HEK293 (cell line): Measurements from ENCODE around the gene ZHX3.

Experiments used
- CTCF ChIA-PET: fragments of 350-600 bp; formaldehyde crosslinking; extraction: SDS; loops from one replicate; lab custom pipeline; 2021; ENCODE audit warnings: antibody characterized with exemption; lab: Yijun Ruan, JAX
- POLR2A ChIA-PET: fragments of 300-600 bp; formaldehyde crosslinking; extraction: SDS; loops from one replicate; lab custom pipeline; 2020; ENCODE audit warnings: antibody characterized with exemption, inconsistent platforms; lab: Yijun Ruan, JAX
- H3K27ac ChIP-seq: fragments of 200-500 bp; sonication (Bioruptor generic); 2 replicates; pipeline ENCODE4 v1.5.1; 2014; ENCODE audit warnings: low read depth, low read length, control low read depth, inconsistent platforms; ENCODE audit errors: extremely low read depth
- H3K36me3 ChIP-seq, 2 experiments: fragments of 200-500 bp in 1 of 2; sonication (Bioruptor generic) in 1 of 2; 1 replicate in 1 of 2; 2 replicates in 1 of 2; pipeline ENCODE4 v1.5.1; 2014 to 2017; ENCODE audit warnings: inconsistent platforms in 2 of 2, low read length in 2 of 2; ENCODE audit not compliant: control insufficient read depth in 2 of 2, insufficient read depth in 1 of 2
- H3K4me1 ChIP-seq: fragments of 200-500 bp; sonication (Bioruptor generic); 2 replicates; pipeline ENCODE4 v1.5.1; 2014; ENCODE audit warnings: mild to moderate bottlenecking, low read length, inconsistent platforms; ENCODE audit not compliant: control insufficient read depth, insufficient read depth
- H3K4me3 ChIP-seq: 2 replicates; pipeline ENCODE4 v1.5.1; 2011; ENCODE audit warnings: low read depth, mild to moderate bottlenecking, control low read depth, low read length, moderate library complexity
- H3K9me3 ChIP-seq: fragments of 200-500 bp; sonication (Bioruptor generic); 2 replicates; pipeline ENCODE4 v1.5.1; 2014; ENCODE audit warnings: low read depth, low read length, inconsistent platforms; ENCODE audit not compliant: control insufficient read depth, insufficient read depth
- GLIS1 ChIP-seq: fragments of 450-650 bp; formaldehyde crosslinking; IDR thresholded peaks from 2 replicates; pipeline ENCODE4 v1.5.1; 2016; ENCODE audit warnings: missing biosample characterization, missing genetic modification characterization
- SCRT2 ChIP-seq: fragments of 450-650 bp; formaldehyde crosslinking; IDR thresholded peaks from 2 replicates; pipeline ENCODE4 v1.5.1; 2016; ENCODE audit warnings: missing biosample characterization, missing genetic modification characterization
- SP3 ChIP-seq: fragments of 450-650 bp; formaldehyde crosslinking; IDR thresholded peaks from 2 replicates; pipeline ENCODE4 v1.5.1; 2016; ENCODE audit warnings: missing biosample characterization, missing genetic modification characterization
- SP7 ChIP-seq: fragments of 450-650 bp; formaldehyde crosslinking; IDR thresholded peaks from 2 replicates; pipeline ENCODE4 v1.5.1; 2016; ENCODE audit warnings: missing biosample characterization, missing genetic modification characterization
- ZBTB17 ChIP-seq: fragments of 450-650 bp; formaldehyde crosslinking; IDR thresholded peaks from 2 replicates; pipeline ENCODE4 v1.5.1; 2016; ENCODE audit warnings: missing biosample characterization, missing genetic modification characterization
- ZBTB48 ChIP-seq: fragments of 450-650 bp; formaldehyde crosslinking; IDR thresholded peaks from 2 replicates; pipeline ENCODE4 v1.5.1; 2016; ENCODE audit warnings: missing biosample characterization, missing genetic modification characterization
- ZBTB49 ChIP-seq: fragments of 450-650 bp; formaldehyde crosslinking; IDR thresholded peaks from 2 replicates; pipeline ENCODE4 v1.5.1; 2016; ENCODE audit warnings: missing biosample characterization, missing genetic modification characterization, low read depth
- ZFHX2 ChIP-seq: fragments of 450-650 bp; formaldehyde crosslinking; conservative IDR thresholded peaks from 2 replicates; pipeline ENCODE4 v1.5.1; 2016; ENCODE audit warnings: missing biosample characterization, missing genetic modification characterization
- ZIC2 ChIP-seq: fragments of 450-650 bp; formaldehyde crosslinking; IDR thresholded peaks from 2 replicates; pipeline ENCODE4 v1.5.1; 2016; ENCODE audit warnings: missing biosample characterization, missing genetic modification characterization
- ZNF169 ChIP-seq: fragments of 450-650 bp; formaldehyde crosslinking; IDR thresholded peaks from 2 replicates; pipeline ENCODE4 v1.5.1; 2016; ENCODE audit warnings: missing biosample characterization, missing genetic modification characterization
- ZNF292 ChIP-seq: fragments of 450-650 bp; formaldehyde crosslinking; IDR thresholded peaks from 2 replicates; pipeline ENCODE4 v1.5.1; 2016; ENCODE audit warnings: low read depth, missing biosample characterization, missing genetic modification characterization, borderline replicate concordance
- ZNF394 ChIP-seq: fragments of 450-650 bp; formaldehyde crosslinking; IDR thresholded peaks from 2 replicates; pipeline ENCODE4 v1.5.1; 2016; ENCODE audit warnings: missing biosample characterization, missing genetic modification characterization, mild to moderate bottlenecking, moderate library complexity, borderline replicate concordance
- ZNF449 ChIP-seq: fragments of 450-650 bp; formaldehyde crosslinking; IDR thresholded peaks from 2 replicates; pipeline ENCODE4 v1.5.1; 2017; ENCODE audit warnings: missing biosample characterization, mild to moderate bottlenecking, missing genetic modification characterization, moderate library complexity
- ZNF501 ChIP-seq: fragments of 450-650 bp; formaldehyde crosslinking; IDR thresholded peaks from 2 replicates; pipeline ENCODE4 v1.5.1; 2016; ENCODE audit warnings: missing biosample characterization, missing genetic modification characterization
- ZNF558 ChIP-seq: fragments of 450-650 bp; formaldehyde crosslinking; IDR thresholded peaks from 2 replicates; pipeline ENCODE4 v1.5.1; 2016; ENCODE audit warnings: missing biosample characterization, missing genetic modification characterization
- ZNF560 ChIP-seq: fragments of 450-650 bp; formaldehyde crosslinking; IDR thresholded peaks from 2 replicates; pipeline ENCODE4 v1.5.1; 2017; ENCODE audit warnings: missing biosample characterization, missing genetic modification characterization, borderline replicate concordance
- ZNF561 ChIP-seq: fragments of 450-650 bp; IDR thresholded peaks from 2 replicates; pipeline ENCODE4 v1.5.1; 2018; ENCODE audit warnings: missing biosample characterization, missing genetic modification characterization, borderline replicate concordance
- ZNF600 ChIP-seq: fragments of 450-650 bp; formaldehyde crosslinking; IDR thresholded peaks from 2 replicates; pipeline ENCODE4 v1.5.1; 2016; ENCODE audit warnings: missing biosample characterization, missing genetic modification characterization
- ZNF654 ChIP-seq: fragments of 450-650 bp; formaldehyde crosslinking; IDR thresholded peaks from 2 replicates; pipeline ENCODE4 v1.5.1; 2016; ENCODE audit warnings: low read depth, missing biosample characterization, missing genetic modification characterization
- ZNF704 ChIP-seq: fragments of 450-650 bp; formaldehyde crosslinking; IDR thresholded peaks from 2 replicates; pipeline ENCODE4 v1.5.1; 2016; ENCODE audit warnings: missing biosample characterization, missing genetic modification characterization
- ZNF707 ChIP-seq: fragments of 450-650 bp; formaldehyde crosslinking; IDR thresholded peaks from 2 replicates; pipeline ENCODE4 v1.5.1; 2016; ENCODE audit warnings: missing biosample characterization, missing genetic modification characterization
- ZSCAN5A ChIP-seq: fragments of 450-650 bp; formaldehyde crosslinking; IDR thresholded peaks from 2 replicates; pipeline ENCODE4 v1.5.1; 2016; ENCODE audit warnings: missing biosample characterization, missing genetic modification characterization

Gene ZHX3

GRCh38 chr20:41136680-41137613 is 180.6 kb downstream of the ZHX3 start, which contains the start of gene PLCG1 (continued):
- TF ChIP-seq ZNF704 (tag by site-specific recombination) (0 out of 2 replicates have a peak, but pooled peaks have one; percentile 40), ZNF292 (tag by site-specific recombination) (no peak), ZSCAN5A (tag by site-specific recombination) (0 out of 2 replicates have a peak, but pooled peaks have one; percentile 17)

GRCh38 chr20:41135888-41136679 is 181.4 kb downstream of the ZHX3 start:
- Histone ChIP-seq H3K4me1 (no peaks in the 10 kb centered on the region), H3K9me3 (no peaks in the 10 kb centered on the region), H3K36me3 (peaks cover 0 to 21% of the 10 kb centered on the region in 2 experiments; a peak in 1 of 3 replicates), H3K4me3 (peak overlapping the region; percentile 88), H3K27ac (no peak overlapping the region; the same call in 1 of the 2 replicates)
- CTCF ChIA-PET = interaction anchor here (0.5 to 5.1 kb wide), 43 partner anchors 9 to 1825 kb away, joined by 3 to 39 read pairs (median 4); partner anchors contain the start of gene LPIN3
- POLR2A ChIA-PET = interaction anchor here (0.7 to 1.7 kb wide), 3 partner anchors 12 to 204 kb away, joined by 4 to 5 read pairs (median 4); partner anchors contain the start of gene LPIN3
- TF ChIP-seq GLIS1 (tag by site-specific recombination) (no peak), ZNF501 (tag by site-specific recombination) (no peak), ZBTB48 (tag by site-specific recombination) (no peak)

- H3K9me3 ChIP-seq = no peaks in the 10 kb centered on the region
- ChIA-PET CTCF (interaction anchor here (0.5 to 5.1 kb wide), 53 partner anchors 8 to 765 kb away, joined by 3 to 39 read pairs (median 4); partner anchors contain the start of gene LPIN3), POLR2A (interaction anchor here (0.7 to 1.7 kb wide), 3 partner anchors 11 to 205 kb away, joined by 4 to 5 read pairs (median 4); partner anchors contain the start of gene LPIN3)
- no peaks in the 10 kb centered on the region for H3K4me1 ChIP-seq
- no peak overlapping the region for H3K27ac ChIP-seq
- no peak overlapping the region for H3K4me3 ChIP-seq
- H3K36me3 ChIP-seq = peaks cover 0 to 14% of the 10 kb centered on the region in 2 experiments; a peak in 1 of 3 replicates
- TF ChIP-seq ZNF561 (tag by site-specific recombination) (0 out of 2 replicates have a peak, but pooled peaks have one; percentile 33), SCRT2 (tag by site-specific recombination) (peak; percentile 52; the same call in 1 of the 2 replicates), ZBTB17 (tag by site-specific recombination) (peak; percentile 87), ZBTB49 (no peak), ZNF600 (peak; percentile 13; the same call in 1 of the 2 replicates), ZNF169 (no peak), ZNF394 (tag by site-specific recombination) (peak; percentile 43), ZNF558 (tag by site-specific recombination) (no peak), ZNF560 (tag by site-specific recombination) (no peak), ZFHX2 (tag by site-specific recombination) (peak; percentile 75), ZNF707 (tag by site-specific recombination) (no peak), ZNF654 (peak; percentile 75), SP7 (tag by site-specific recombination) (0 out of 2 replicates have a peak, but pooled peaks have one; percentile 30), ZNF449 (tag by site-specific recombination) (peak; percentile 93), SP3 (tag by site-specific recombination) (0 out of 2 replicates have a peak, but pooled peaks have one; percentile 12), ZIC2 (tag by site-specific recombination) (peak; percentile 85)
These were observed 182.2 kb downstream of the ZHX3 start for GRCh38 chr20:41135187-41135887.
